Mesothelial cell of epicardium (in vitro differentiated cells): Measurements from ENCODE around the gene PCDHGB3. TPM values are rescaled to one million over a fixed set of nuclear protein-coding genes. Genes with fewer than 3 reads are reported as not detected.

Source experiments
- DNase-seq, 2 experiments: peaks; one replicate each; pipeline ENCODE4 v3.0.0; 2021; ENCODE audit warnings: low spot score in 2 of 2; ENCODE audit not compliant: unreplicated experiment in 2 of 2
- H3K27ac Mint-ChIP-seq: 2 replicates; pipeline ENCODE4 v1.8.0; 2021; ENCODE audit warnings: mixed read lengths
- H3K27me3 Mint-ChIP-seq: 2 replicates; pipeline ENCODE4 v1.8.0; 2021; ENCODE audit warnings: low read depth, mixed read lengths
- H3K36me3 Mint-ChIP-seq: 2 replicates; pipeline ENCODE4 v1.8.0; 2021; ENCODE audit warnings: mixed read lengths
- H3K4me1 Mint-ChIP-seq: 2 replicates; pipeline ENCODE4 v1.8.0; 2021; ENCODE audit warnings: mixed read lengths
- H3K4me3 Mint-ChIP-seq: 2 replicates; pipeline ENCODE4 v1.8.0; 2021; ENCODE audit warnings: mild to moderate bottlenecking, moderate library complexity, mixed read lengths
- H3K9me3 Mint-ChIP-seq: 2 replicates; pipeline ENCODE4 v1.8.0; 2021; ENCODE audit warnings: mixed read lengths
- total RNA-seq: library from RNA; stranded (reverse); gene quantifications from 3 replicates; pipeline ENCODE4 v1.2.1, GENCODE V29; 2021
- TF ChIP-seq, protein P1 (sequence below): fragments of 200-600 bp; sonication (generic); IDR thresholded peaks from one replicate; pipeline ENCODE4 v1.5.0; 2021; ENCODE audit warnings: antibody characterized with exemption; ENCODE audit not compliant: unreplicated experiment

The PCDHGB3 gene
- total RNA-seq, 1 donor from 2014 or later, result 0.74 TPM

DNA sequence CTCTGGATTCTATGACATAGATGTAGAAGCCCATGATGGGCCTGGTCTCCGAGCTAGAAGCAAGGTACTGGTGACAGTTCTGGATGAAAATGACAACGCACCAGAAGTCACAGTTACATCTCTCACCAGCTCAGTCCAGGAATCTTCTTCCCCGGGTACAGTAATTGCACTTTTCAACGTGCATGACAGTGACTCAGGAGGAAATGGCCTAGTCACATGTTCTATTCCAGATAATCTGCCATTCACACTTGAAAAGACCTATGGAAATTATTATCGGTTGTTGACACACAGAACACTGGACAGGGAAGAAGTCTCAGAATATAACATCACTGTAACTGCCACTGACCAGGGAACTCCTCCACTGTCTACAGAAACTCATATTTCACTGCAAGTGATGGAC is 13.9 kb upstream of the PCDHGB3 start:
- no peaks in the 10 kb centered on the region for H3K27me3 Mint-ChIP-seq
- no peak overlapping the region for H3K27ac Mint-ChIP-seq
- TF ChIP-seq, protein P1, sequence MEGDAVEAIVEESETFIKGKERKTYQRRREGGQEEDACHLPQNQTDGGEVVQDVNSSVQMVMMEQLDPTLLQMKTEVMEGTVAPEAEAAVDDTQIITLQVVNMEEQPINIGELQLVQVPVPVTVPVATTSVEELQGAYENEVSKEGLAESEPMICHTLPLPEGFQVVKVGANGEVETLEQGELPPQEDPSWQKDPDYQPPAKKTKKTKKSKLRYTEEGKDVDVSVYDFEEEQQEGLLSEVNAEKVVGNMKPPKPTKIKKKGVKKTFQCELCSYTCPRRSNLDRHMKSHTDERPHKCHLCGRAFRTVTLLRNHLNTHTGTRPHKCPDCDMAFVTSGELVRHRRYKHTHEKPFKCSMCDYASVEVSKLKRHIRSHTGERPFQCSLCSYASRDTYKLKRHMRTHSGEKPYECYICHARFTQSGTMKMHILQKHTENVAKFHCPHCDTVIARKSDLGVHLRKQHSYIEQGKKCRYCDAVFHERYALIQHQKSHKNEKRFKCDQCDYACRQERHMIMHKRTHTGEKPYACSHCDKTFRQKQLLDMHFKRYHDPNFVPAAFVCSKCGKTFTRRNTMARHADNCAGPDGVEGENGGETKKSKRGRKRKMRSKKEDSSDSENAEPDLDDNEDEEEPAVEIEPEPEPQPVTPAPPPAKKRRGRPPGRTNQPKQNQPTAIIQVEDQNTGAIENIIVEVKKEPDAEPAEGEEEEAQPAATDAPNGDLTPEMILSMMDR, result no peak
- H3K9me3 Mint-ChIP-seq, result peaks cover 61% of the 10 kb centered on the region
- peaks cover 14% of the 10 kb centered on the region for H3K36me3 Mint-ChIP-seq
- H3K4me3 Mint-ChIP-seq, result no peak overlapping the region
- DNase-seq, result no peak
- H3K4me1 Mint-ChIP-seq, result no peaks in the 10 kb centered on the region

DNA sequence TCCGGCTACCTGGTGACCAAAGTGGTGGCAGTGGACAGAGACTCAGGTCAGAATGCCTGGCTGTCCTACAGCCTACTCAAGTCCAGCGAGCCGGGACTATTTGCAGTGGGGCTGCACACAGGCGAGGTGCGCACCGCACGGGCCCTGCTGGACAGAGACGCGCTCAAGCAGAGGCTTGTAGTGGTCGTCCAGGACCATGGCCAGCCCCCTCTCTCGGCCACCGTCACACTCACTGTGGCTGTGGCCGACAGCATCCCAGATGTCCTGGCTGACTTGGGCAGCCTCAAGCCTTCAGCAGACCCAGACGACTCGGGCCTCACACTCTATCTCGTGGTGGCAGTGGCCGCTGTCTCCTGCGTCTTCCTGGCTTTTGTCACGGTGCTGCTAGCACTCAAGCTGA is 13.1 kb upstream of the PCDHGB3 start:
- Mint-ChIP-seq H3K27me3 (no peaks in the 10 kb centered on the region), H3K27ac (no peak overlapping the region), H3K4me3 (no peak overlapping the region), H3K36me3 (peaks cover 16% of the 10 kb centered on the region), H3K4me1 (no peaks in the 10 kb centered on the region), H3K9me3 (peaks cover 65% of the 10 kb centered on the region)
- TF ChIP-seq, protein P1, result no peak
- DNase-seq, result no peak

DNA sequence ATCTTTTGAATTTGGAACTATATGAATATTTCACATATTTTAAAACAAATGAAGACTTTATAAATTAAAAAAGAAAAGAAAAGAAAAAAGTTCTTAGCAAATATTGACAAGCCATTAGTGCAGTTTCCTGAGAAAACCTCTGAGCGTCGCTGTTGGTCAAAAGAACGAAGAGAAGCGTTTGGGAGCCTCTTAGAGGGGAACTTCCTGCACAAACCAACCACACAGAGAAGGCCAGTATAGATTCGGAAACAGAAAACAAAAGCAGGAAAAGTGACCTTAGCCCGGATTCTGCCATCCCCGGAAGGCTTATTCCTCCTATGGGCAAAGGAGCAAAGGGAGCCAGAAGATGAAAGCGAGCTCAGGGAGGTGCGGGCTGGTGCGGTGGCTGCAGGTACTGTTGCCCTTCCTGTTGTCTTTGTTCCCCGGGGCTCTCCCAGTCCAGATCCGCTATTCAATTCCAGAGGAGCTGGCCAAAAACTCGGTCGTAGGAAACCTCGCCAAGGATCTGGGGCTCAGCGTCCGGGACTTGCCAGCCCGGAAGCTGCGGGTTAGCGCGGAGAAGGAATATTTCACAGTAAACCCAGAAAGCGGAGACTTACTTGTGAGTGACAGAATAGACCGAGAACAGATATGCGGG is 10.1 kb upstream of the PCDHGB3 start, which contains the start of gene PCDHGB2:
Gene PCDHGB2 (plus strand): TSS at position 205 of the 637 bp plus-strand sequence. CDS start 142 bp downstream, at position 347.
- no peak for DNase-seq
- no peaks in the 10 kb centered on the region for H3K4me1 Mint-ChIP-seq
- no peaks in the 10 kb centered on the region for H3K27me3 Mint-ChIP-seq
- no peak within 1 kb of the TSS for H3K4me3 Mint-ChIP-seq
- TF ChIP-seq, protein P1, result no peak
- H3K9me3 Mint-ChIP-seq, result peaks cover 60% of the 10 kb centered on the region
- H3K27ac Mint-ChIP-seq, result no peak within 1 kb of the TSS
- peaks cover 17% of the 10 kb centered on the region for H3K36me3 Mint-ChIP-seq

DNA sequence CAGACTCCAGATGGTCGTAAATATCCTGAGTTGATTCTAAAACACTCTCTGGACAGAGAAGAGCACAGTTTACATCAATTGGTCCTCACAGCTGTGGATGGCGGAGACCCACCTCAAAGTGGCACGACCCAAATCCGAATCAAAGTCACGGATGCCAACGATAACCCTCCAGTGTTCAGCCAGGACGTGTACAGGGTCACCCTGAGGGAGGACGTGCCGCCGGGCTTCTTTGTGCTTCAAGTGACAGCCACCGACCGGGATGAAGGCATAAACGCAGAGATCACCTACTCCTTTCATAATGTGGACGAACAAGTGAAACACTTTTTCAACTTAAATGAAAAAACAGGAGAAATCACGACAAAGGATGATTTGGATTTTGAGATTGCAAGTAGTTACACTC is 9.4 kb upstream of the PCDHGB3 start:
- peaks cover 17% of the 10 kb centered on the region for H3K36me3 Mint-ChIP-seq
- TF ChIP-seq, protein P1, result no peak
- no peaks in the 10 kb centered on the region for H3K4me1 Mint-ChIP-seq
- H3K9me3 Mint-ChIP-seq, result peaks cover 63% of the 10 kb centered on the region
- no peak overlapping the region for H3K27ac Mint-ChIP-seq
- H3K27me3 Mint-ChIP-seq, result no peaks in the 10 kb centered on the region
- H3K4me3 Mint-ChIP-seq, result no peak overlapping the region
- DNase-seq, result no peak

DNA sequence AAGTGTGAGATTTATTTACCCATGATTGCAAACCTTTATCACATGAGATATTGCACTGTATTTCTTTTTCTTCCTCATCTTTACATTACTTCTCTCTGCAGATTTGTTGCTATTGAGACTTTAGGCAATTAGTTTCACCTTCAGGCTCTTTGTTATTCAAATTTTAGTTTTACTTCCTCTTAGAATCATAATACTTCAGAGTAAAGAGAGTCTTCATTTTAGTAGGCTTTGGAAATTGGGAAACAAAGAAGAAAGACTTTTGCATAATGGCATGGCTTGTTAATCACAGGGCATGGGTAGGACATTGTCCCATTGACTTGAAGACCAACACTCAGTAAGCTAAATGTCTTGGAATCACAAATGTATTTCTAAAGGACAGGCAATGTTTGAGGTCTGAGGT is 7.3 kb upstream of the PCDHGB3 start:
- Mint-ChIP-seq H3K36me3 (peaks cover 16% of the 10 kb centered on the region), H3K27me3 (no peaks in the 10 kb centered on the region), H3K4me3 (no peak overlapping the region), H3K9me3 (peaks cover 55% of the 10 kb centered on the region), H3K27ac (no peak overlapping the region), H3K4me1 (no peaks in the 10 kb centered on the region)
- no peak for DNase-seq
- TF ChIP-seq, protein P1, result no peak
